Measurements from ENCODE around the gene LEF1. TPM values are rescaled to one million over a fixed set of nuclear protein-coding genes. Genes with fewer than 3 reads are reported as not detected.

LEF1 gene
- total RNA-seq, 3 donors from 2014 or later, result 140 to 165 (median 148) TPM

DNA sequence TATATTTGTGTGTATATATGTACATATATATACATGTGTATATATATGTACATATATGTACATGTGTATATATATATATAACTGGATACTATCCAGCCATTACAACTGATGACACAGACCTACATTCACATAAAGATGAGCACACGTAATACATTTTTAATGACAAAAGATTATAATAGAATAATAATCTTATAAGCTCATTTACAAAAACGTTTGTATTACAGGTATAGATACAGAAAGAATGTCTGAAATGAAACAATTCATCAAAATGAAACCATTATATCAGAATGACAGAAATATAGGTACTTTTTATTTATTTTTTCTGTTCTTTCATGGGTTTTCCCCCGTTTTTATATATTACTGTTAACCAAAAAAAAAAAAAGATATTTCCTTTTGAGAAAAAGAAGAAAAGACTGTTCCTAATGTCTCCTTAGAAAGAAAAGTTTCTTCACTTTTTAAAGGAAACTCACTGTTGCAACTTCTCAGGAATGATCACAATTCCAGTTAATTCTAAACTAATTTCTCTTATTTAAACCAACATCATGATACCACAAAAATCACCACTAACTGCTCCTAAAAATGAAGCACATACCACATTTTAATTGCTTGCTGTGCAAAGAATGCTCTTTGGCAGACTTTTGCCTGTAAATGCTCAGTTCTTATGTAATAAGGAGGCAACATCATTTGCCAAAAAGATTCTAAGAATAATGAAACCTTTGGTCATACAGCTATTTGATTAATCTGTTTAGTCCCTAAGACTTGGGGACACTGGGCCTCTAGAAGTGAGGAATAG lies 18.9 kb downstream of the LEF1 start:
- ATAC-seq (peak in 1 of 2 donors; percentile 13), DNase-seq (no peak)
- Mint-ChIP-seq H3K4me1 (ENCODE audit: low read depth) (peaks cover 72% of the 10 kb centered on the region), H3K27me3 (ENCODE audit: low read depth) (no peaks in the 10 kb centered on the region), H3K9me3 (no peaks in the 10 kb centered on the region), H3K36me3 (ENCODE audit: insufficient read depth) (peaks cover 31% of the 10 kb centered on the region), H3K4me3 (peak overlapping the region; percentile 43)

GRCh38 chr4:108148316-108148715 lies 20.4 kb downstream of the LEF1 start:
- Mint-ChIP-seq H3K36me3 (ENCODE audit: insufficient read depth) (peaks cover 41% of the 10 kb centered on the region), H3K4me1 (ENCODE audit: low read depth) (peaks cover 87% of the 10 kb centered on the region), H3K4me3 (peak overlapping the region; percentile 50), H3K9me3 (no peaks in the 10 kb centered on the region), H3K27me3 (ENCODE audit: low read depth) (no peaks in the 10 kb centered on the region)
- no peak for DNase-seq
- ATAC-seq, result peak; percentile 61 to 67

GRCh38 chr4:108146819-108147218 lies 21.9 kb downstream of the LEF1 start:
- peaks cover 33% of the 10 kb centered on the region for H3K36me3 Mint-ChIP-seq (ENCODE audit: insufficient read depth)

GRCh38 chr4:108146336-108146735 lies 22.4 kb downstream of the LEF1 start:
- ATAC-seq (no peak), DNase-seq (no peak)
- H3K4me3 Mint-ChIP-seq, result peak overlapping the region; percentile 51
- H3K9me3 Mint-ChIP-seq, result no peaks in the 10 kb centered on the region
- peaks cover 32% of the 10 kb centered on the region for H3K36me3 Mint-ChIP-seq (ENCODE audit: insufficient read depth)
- no peaks in the 10 kb centered on the region for H3K27me3 Mint-ChIP-seq (ENCODE audit: low read depth)
- H3K4me1 Mint-ChIP-seq (ENCODE audit: low read depth), result peaks cover 87% of the 10 kb centered on the region

More at GRCh38 chr4:108146819-108147218, 21.9 kb downstream of the LEF1 start:
- DNase-seq (no peak), ATAC-seq (no peak)
- H3K27me3 Mint-ChIP-seq (ENCODE audit: low read depth), result no peaks in the 10 kb centered on the region
- no peaks in the 10 kb centered on the region for H3K9me3 Mint-ChIP-seq
- H3K4me1 Mint-ChIP-seq (ENCODE audit: low read depth), result peaks cover 86% of the 10 kb centered on the region
- peak overlapping the region; percentile 51 for H3K4me3 Mint-ChIP-seq

- peaks cover 31% of the 10 kb centered on the region for H3K36me3 Mint-ChIP-seq (ENCODE audit: insufficient read depth)
- DNase-seq, result no peak
- no peaks in the 10 kb centered on the region for H3K9me3 Mint-ChIP-seq
- H3K4me3 Mint-ChIP-seq, result peak overlapping the region; percentile 41
- ATAC-seq, result peak; percentile 48 to 51
- H3K27me3 Mint-ChIP-seq (ENCODE audit: low read depth), result no peaks in the 10 kb centered on the region
- peaks cover 89% of the 10 kb centered on the region for H3K4me1 Mint-ChIP-seq (ENCODE audit: low read depth)
Measured at GRCh38 chr4:108144451-108144850, 24.3 kb downstream of the LEF1 start.

GRCh38 chr4:108143515-108143914 lies 25.2 kb downstream of the LEF1 start:
- ATAC-seq (no peak), DNase-seq (no peak)
- H3K36me3 Mint-ChIP-seq (ENCODE audit: insufficient read depth), result peaks cover 34% of the 10 kb centered on the region
- no peaks in the 10 kb centered on the region for H3K9me3 Mint-ChIP-seq
- peaks cover 94% of the 10 kb centered on the region for H3K4me1 Mint-ChIP-seq (ENCODE audit: low read depth)
- peak overlapping the region; percentile 58 for H3K4me3 Mint-ChIP-seq
- no peaks in the 10 kb centered on the region for H3K27me3 Mint-ChIP-seq (ENCODE audit: low read depth)

DNA sequence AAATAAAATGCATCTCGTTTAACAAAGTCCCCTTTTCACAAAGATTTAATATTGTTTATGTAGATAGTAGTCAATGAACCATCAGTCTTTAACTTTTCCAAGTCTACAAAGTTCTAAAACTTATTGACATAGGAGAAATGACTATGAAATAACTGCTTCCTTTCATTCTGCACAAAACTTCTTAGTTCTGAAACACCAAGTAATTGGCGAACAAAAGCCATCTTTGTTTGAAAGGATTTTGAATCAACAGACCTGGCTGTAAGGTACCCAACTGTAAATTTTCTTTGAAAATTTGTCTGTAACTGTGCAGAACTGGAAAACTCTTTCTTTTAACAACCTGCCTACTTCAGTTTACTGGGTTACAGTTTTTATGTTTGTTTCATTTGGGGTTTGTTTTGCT lies 25.9 kb downstream of the LEF1 start:
- no peaks in the 10 kb centered on the region for H3K9me3 Mint-ChIP-seq
- peaks cover 91% of the 10 kb centered on the region for H3K4me1 Mint-ChIP-seq (ENCODE audit: low read depth)
- peaks cover 32% of the 10 kb centered on the region for H3K36me3 Mint-ChIP-seq (ENCODE audit: insufficient read depth)
- peak overlapping the region; percentile 58 for H3K4me3 Mint-ChIP-seq
- no peaks in the 10 kb centered on the region for H3K27me3 Mint-ChIP-seq (ENCODE audit: low read depth)
- DNase-seq (no peak), ATAC-seq (no peak)

- DNase-seq (no peak), ATAC-seq (peak; percentile 49 to 52)
- peaks cover 27% of the 10 kb centered on the region for H3K36me3 Mint-ChIP-seq (ENCODE audit: insufficient read depth)
- no peaks in the 10 kb centered on the region for H3K27me3 Mint-ChIP-seq (ENCODE audit: low read depth)
- H3K9me3 Mint-ChIP-seq, result no peaks in the 10 kb centered on the region
- H3K4me3 Mint-ChIP-seq, result peak overlapping the region; percentile 51
- H3K4me1 Mint-ChIP-seq (ENCODE audit: low read depth), result peaks cover 82% of the 10 kb centered on the region
Measured at GRCh38 chr4:108141213-108141950, 27.4 kb downstream of the LEF1 start.

GRCh38 chr4:108140328-108140727 lies 28.4 kb downstream of the LEF1 start:
- H3K4me1 Mint-ChIP-seq (ENCODE audit: low read depth), result peaks cover 82% of the 10 kb centered on the region
- no peak for DNase-seq
- peak; percentile 8 to 20 for ATAC-seq
- H3K36me3 Mint-ChIP-seq (ENCODE audit: insufficient read depth), result peaks cover 25% of the 10 kb centered on the region
- H3K4me3 Mint-ChIP-seq, result peak overlapping the region; percentile 62
- no peaks in the 10 kb centered on the region for H3K9me3 Mint-ChIP-seq
- H3K27me3 Mint-ChIP-seq (ENCODE audit: low read depth), result no peaks in the 10 kb centered on the region

- no peaks in the 10 kb centered on the region for H3K9me3 Mint-ChIP-seq
- H3K4me1 Mint-ChIP-seq (ENCODE audit: low read depth), result peaks cover 86% of the 10 kb centered on the region
- no peak for DNase-seq
- H3K27me3 Mint-ChIP-seq (ENCODE audit: low read depth), result no peaks in the 10 kb centered on the region
- peak; percentile 60 to 63 for ATAC-seq
- peak overlapping the region; percentile 66 for H3K4me3 Mint-ChIP-seq
- H3K36me3 Mint-ChIP-seq (ENCODE audit: insufficient read depth), result peaks cover 25% of the 10 kb centered on the region
Measured at GRCh38 chr4:108139089-108139488, 29.6 kb downstream of the LEF1 start.

DNA sequence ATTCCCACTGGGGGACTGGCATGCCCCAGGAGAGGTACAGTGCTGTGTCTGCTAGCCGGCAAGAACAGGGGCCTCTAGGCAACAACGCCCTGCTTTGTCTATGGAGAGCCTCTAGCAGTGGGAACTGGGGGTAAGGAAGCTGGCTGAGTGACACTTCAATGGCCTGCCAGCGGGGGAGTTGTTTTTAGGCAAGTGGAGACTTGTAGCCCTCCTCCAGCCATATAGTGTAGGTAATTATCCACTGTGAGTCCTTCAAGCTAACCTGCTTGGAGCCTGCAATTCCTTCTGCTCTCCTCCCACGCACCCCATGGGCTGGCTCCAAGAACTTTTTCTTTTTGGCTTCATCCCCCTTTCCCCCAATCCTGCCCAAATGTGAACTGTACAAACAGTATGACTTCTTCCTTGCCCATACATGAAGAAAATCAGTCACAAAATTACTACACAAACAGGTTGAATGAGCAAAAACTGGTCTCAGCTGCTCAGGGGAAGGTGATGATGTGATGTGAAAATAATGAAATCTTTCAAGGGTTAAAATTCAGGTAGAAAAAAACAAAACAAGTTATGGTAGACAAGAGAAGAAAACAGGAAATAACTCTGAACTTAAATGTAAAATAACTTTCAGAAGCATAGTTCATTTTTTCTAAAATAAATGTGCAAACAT lies 33.1 kb downstream of the LEF1 start:
- Mint-ChIP-seq H3K4me3 (peak overlapping the region; percentile 29), H3K4me1 (ENCODE audit: low read depth) (peaks cover 77% of the 10 kb centered on the region), H3K9me3 (no peaks in the 10 kb centered on the region), H3K27me3 (ENCODE audit: low read depth) (no peaks in the 10 kb centered on the region), H3K36me3 (ENCODE audit: insufficient read depth) (peaks cover 24% of the 10 kb centered on the region)
- DNase-seq (no peak), ATAC-seq (peak in 1 of 2 donors; percentile 16)

GRCh38 chr4:108130955-108131354 lies 37.8 kb downstream of the LEF1 start:
- no peak for DNase-seq
- Mint-ChIP-seq H3K4me1 (ENCODE audit: low read depth) (peaks cover 81% of the 10 kb centered on the region), H3K4me3 (no peak overlapping the region), H3K9me3 (no peaks in the 10 kb centered on the region), H3K36me3 (ENCODE audit: insufficient read depth) (peaks cover 31% of the 10 kb centered on the region), H3K27me3 (ENCODE audit: low read depth) (no peaks in the 10 kb centered on the region)
- ATAC-seq, result no peak

DNA sequence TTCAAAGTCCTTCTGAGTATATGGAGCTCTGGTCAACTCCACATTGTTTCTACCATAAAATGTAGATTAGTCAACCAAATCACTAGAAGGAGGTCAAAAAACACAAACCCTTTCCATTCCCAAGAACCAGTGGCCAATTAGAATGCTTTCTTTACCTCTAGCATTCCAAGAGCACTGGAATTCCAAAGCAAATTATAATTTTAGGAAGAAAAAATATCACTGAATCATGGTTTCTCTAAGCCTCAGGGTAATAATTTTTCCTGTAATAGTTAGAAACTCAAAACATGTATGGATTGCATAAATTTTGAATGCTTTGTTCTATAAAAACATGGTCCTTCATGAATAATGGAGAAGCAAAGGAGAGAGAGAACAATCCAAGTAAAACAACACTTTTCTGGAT lies 39.5 kb downstream of the LEF1 start:
- Mint-ChIP-seq H3K9me3 (no peaks in the 10 kb centered on the region), H3K4me1 (ENCODE audit: low read depth) (peaks cover 72% of the 10 kb centered on the region), H3K36me3 (ENCODE audit: insufficient read depth) (peaks cover 29% of the 10 kb centered on the region), H3K4me3 (no peak overlapping the region), H3K27me3 (ENCODE audit: low read depth) (no peaks in the 10 kb centered on the region)
- DNase-seq (no peak), ATAC-seq (no peak)

GRCh38 chr4:108126806-108127205 lies 41.9 kb downstream of the LEF1 start:
- ATAC-seq (peak; percentile 53 to 55), DNase-seq (no peak)
- Mint-ChIP-seq H3K9me3 (no peaks in the 10 kb centered on the region), H3K4me1 (ENCODE audit: low read depth) (peaks cover 64% of the 10 kb centered on the region), H3K4me3 (no peak overlapping the region), H3K27me3 (ENCODE audit: low read depth) (no peaks in the 10 kb centered on the region), H3K36me3 (ENCODE audit: insufficient read depth) (peaks cover 23% of the 10 kb centered on the region)
